Activated CD8-positive, alpha-beta memory T cell treated with anti-CD3 and anti-CD28 coated beads for 36 hours (primary cell): ENCODE data around the gene HPCAL4. TPM values are rescaled to one million over a fixed set of nuclear protein-coding genes. Genes with fewer than 3 reads are reported as not detected.

ENCODE experiments used
- CTCF ChIA-PET: fragments of 350-600 bp; sonication (Branson Sonifier 250); formaldehyde crosslinking; loops from one replicate; lab custom pipeline; 2021; ENCODE audit warnings: antibody characterized with exemption; lab: Charles Lee
- POLR2A ChIA-PET: fragments of 350-600 bp; sonication (Branson Sonifier 250); formaldehyde crosslinking; loops from one replicate; lab custom pipeline; 2021; ENCODE audit warnings: antibody characterized with exemption; lab: Charles Lee
- total RNA-seq, 2 experiments: library from RNA; stranded (reverse); gene quantifications; one replicate each; pipeline ENCODE4 v1.2.3, GENCODE V29; 2021

HPCAL4 gene
- total RNA-seq, 2 experiments from 2014 or later = 0.74 to 0.75 TPM

DNA sequence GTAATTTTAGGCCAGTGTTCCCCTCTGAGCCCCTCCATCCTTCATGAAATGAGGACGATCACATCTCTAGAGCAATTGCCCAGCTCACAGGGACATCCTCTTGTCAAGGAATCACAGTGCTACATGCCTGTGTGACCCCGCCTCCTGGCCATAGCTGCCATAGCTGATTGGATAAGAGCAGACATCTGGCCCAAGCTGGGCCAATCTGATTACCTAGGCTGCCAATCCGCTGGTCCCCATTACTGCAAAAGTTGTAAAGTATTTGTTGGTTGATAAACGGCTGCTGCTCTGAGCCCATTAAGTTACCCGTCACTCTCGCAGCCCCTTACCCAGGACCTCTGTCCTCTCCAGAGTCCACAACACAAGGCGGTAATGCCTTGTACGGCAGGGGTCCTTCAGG is 27.7 kb downstream of the HPCAL4 start:
- POLR2A ChIA-PET = no interaction called here
- CTCF ChIA-PET = no interaction called here

DNA sequence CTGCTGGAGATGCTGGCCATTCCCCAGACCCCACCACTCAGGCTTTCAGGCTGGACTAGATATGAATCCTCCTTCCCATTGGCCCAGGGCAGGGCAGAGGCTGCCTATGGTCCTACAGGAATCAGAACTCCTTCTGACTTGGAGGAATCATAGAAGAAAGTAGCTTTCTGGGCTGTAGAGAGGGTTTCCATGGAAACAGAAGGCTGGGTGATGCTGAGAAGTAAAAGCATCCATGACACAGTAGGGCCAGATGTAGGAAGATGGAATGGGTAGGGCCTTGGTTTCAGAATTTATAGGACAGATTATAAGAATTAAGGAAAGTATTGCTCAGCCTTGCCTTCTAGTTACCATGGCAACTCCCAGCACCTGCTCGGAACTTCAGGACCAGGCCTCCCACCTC is 28.4 kb downstream of the HPCAL4 start:
- ChIA-PET POLR2A (no interaction called here), CTCF (interaction anchor here (1.4 kb wide), 1 partner anchor 9 kb away, joined by 3 read pairs; no protein-coding TSS in a partner anchor)

DNA sequence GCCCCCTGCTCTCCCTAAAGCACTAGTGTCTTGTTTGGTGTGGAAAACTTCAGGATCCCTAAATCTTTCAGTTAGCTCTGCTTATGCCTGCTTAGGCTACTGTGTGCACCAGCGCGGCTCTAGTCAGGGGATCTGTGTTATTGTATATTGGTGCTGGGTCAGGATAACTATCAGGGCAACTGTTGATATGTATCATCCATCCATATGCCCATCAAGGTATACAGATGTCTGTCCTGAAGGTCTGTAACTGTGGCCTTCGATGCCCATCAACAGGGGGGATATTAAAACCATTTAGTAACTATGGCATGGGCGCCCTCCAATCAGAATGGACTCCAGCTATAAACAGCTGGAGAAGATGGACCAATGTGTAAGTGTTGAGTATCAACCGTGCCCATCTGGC is 31.7 kb downstream of the HPCAL4 start:
- ChIA-PET CTCF (interaction anchor here (1.1 to 8.2 kb wide), 5 partner anchors 10 to 53 kb away, joined by 3 to 85 read pairs (median 4); partner anchors contain the start of gene NT5C1A), POLR2A (no interaction called here)

DNA sequence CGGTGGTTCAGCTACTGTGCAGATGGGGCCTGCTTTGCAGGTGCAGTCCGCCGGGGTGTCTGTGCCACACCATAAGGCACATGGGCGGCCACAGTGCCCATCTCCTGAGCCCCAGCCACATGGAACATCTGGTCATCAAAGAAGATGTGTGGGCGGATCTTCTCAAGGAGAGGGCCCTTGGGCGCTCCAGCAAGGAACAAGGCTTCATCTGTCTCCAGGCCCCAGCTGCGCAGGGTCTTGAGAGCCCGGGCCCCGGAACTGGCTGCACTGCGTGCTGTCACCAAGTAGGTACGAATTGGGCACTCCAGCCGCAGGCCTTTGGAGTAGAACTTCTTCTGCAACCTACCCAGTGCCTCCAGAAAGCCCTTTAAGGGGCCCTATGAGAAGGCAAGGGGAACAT is 32.1 kb downstream of the HPCAL4 start:
- ChIA-PET CTCF (interaction anchor here (0.9 to 8.2 kb wide), 11 partner anchors 11 to 560 kb away, joined by 3 to 85 read pairs (median 7); partner anchors contain the start of genes HPCAL4 and NT5C1A), POLR2A (no interaction called here)

DNA sequence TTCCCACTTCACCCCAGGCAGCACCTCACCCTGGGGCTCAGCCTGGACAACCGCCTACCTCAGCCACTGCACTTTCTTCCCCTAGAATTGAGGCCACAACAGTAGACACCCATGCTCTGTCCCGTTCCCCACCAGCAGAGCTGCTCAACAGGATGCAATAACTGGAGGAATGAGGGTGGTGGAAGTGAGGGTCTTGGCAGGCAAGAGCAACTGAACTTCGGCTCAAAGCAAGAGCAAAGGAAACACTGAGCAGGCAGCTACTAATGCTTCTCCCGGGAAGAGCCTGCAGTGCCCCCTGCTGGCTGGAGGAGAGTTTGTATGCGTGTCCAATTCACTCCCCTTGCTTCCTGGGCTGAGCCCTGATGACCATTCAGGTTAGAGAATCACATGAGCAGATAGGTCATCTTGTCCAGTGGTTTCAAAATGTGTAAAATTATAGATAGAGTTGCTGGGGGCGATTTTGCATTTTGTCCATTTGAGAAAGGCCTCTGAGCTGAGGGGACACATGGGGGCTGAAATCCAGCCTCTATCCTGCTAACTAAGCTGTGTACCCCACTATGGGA is 33.2 kb downstream of the HPCAL4 start:
- ChIA-PET POLR2A (interaction anchor here (0.6 kb wide), 1 partner anchor 71 kb away, joined by 3 read pairs; no protein-coding TSS in a partner anchor), CTCF (interaction anchor here (0.9 to 8.2 kb wide), 21 partner anchors 10 to 585 kb away, joined by 3 to 85 read pairs (median 4); partner anchors contain the start of genes HPCAL4 and NT5C1A)

DNA sequence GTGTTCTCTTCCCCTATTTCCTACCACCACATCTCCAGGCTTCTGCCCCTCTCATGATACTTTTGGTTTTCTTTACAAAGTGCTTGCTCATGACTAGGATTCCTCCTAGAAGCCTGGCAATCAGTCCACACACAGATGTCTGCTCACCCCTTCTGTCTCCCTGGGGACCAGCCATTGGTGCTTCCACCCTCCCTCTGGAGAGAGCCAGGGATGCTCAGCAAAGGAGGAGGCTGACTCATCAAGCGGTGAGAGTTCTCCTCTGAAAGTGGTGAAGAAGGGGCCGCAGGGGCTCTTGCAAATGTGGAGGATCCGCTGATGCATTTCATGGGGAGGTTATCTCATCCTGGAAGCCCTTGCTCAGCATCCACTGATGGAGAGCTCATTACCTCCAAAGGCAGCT is 33.8 kb downstream of the HPCAL4 start:
- ChIA-PET CTCF (interaction anchor here (0.9 to 8.2 kb wide), 17 partner anchors 9 to 551 kb away, joined by 3 to 85 read pairs (median 5); partner anchors contain the start of genes HPCAL4 and NT5C1A), POLR2A (interaction anchor here (0.6 kb wide), 1 partner anchor 71 kb away, joined by 3 read pairs; no protein-coding TSS in a partner anchor)

DNA sequence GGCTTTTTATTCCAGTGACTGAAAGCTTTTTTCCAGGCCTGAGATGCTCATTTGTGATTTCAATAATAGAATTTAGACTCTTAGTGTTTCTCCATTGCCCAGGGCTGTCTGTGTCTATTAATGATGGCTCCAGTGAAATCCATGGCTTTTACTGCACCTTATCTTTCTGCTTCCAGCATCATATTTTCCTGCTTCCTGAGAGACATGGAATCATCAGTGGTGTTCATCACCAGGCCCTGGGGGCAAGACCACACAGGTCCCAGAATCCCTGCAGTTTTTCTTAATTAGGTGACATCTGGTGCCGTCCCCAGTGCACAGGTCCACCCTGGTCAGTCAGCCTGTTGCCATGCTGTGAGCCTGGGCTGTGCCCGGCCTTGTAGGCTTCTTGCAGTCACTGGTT is 34.8 kb downstream of the HPCAL4 start:
- POLR2A ChIA-PET = no interaction called here
- CTCF ChIA-PET = interaction anchor here (1.2 to 8.2 kb wide), 4 partner anchors 13 to 64 kb away, joined by 4 to 85 read pairs (median 10); partner anchors contain the start of gene NT5C1A

DNA sequence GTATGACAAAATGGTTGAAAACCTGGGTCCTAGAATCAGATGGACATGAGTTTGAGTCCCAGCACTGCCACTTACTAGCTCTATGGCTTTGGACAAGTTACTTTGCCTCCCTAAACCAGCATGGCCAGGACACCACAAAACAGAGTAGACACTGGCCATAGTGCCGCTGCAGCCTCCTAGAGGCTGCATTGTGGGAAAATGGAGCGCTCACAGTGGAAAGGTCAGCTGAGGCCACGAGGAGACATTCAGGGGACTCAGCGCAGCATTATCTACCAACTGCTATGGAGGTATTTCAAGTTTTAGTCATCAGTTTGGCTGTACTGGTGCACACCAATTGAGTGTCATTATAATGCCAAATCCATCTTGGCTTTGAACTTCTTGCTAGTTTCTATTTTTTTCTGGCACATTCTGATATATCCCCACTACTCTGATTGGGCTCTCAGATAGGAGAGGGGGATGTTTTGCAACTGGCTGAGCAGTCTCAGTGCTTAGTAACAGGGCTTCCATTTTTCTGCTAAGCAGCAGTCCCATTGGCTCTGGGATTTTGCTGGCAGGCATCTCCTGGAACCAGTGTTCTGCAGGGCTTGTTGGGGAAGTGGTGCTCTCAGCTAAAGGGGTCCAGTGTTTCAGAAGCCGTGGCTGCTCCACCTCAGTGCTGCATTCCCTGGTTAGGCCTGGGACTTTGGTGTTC is 35.5 kb downstream of the HPCAL4 start:
- ChIA-PET POLR2A (no interaction called here), CTCF (interaction anchor here (1.2 to 8.2 kb wide), 3 partner anchors 14 to 50 kb away, joined by 4 to 85 read pairs (median 4); partner anchors contain the start of gene NT5C1A)

DNA sequence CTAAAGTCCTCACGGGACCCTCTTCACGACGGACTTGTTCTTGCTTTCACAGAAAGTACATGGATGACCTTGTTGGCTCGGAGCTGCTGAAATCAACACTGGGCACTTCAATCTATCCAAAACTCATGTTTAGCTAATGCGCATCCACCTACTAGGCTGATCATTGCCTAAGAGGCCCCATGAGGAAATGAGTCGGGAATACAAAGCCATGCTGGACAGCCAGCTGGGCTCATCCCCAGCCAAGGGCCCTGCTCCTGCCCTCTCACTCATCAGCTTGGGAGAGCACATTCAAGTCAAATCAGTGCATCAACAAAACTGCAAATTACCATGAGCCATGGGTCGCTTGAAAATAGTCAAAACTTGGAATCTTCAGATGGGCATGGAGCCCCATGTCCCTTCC is 36.9 kb downstream of the HPCAL4 start:
- POLR2A ChIA-PET = no interaction called here

DNA sequence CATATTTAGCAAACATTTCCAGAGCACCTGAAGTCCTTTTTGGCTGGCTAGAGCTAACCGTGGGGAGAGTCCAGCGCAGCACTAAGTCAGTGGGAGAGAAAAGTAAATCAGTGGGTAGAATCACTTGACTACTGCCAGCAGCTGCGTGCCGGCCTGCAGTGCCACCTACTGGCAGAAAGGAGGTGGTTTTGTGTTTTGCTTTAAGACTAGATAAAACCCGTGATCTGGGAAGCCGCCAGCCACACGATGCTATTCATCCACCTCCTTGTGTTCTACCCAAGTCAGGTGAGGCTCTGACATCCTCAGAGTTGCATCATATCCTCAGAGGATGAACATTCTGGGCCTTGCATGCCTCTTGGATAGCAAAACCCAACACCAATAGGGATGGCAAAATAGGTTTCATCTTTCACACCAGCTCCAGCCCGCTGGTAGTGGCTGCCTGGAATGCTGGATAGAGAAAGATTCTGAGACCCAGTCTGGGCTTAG is 37.6 kb downstream of the HPCAL4 start:
- CTCF ChIA-PET = interaction anchor here (0.7 to 8.2 kb wide), 15 partner anchors 9 to 85 kb away, joined by 3 to 85 read pairs (median 4); partner anchors contain the start of genes HEYL, NT5C1A, PABPC4 and PPIE
- POLR2A ChIA-PET = no interaction called here

More for the DNA sequence above, 36.9 kb downstream of the HPCAL4 start:
- CTCF ChIA-PET = interaction anchor here (1.1 to 8.2 kb wide), 11 partner anchors 11 to 77 kb away, joined by 3 to 85 read pairs (median 5); partner anchors contain the start of genes HEYL, NT5C1A and PABPC4

DNA sequence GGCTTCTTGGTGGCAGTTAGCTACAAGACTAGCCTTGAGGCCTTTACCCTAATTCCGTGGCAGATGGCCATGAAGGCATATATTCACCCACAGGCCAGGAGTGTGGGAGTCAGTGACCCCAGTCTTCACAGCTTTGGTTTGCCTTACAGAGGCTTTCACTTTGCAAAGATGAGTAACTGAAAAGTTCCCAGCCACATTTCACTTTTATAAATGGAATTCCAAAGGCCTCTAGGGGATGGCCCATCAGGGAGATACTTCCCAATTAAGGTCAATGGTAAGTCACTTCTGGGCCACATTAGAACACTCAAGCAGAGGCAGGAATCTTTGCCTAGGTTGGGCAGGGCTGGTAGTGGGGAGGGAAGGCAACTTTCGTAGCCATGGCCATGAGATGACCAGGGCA is 38.7 kb downstream of the HPCAL4 start:
- CTCF ChIA-PET = interaction anchor here (0.9 to 3.2 kb wide), 5 partner anchors 8 to 48 kb away, joined by 3 to 24 read pairs (median 3); no protein-coding TSS in a partner anchor
- POLR2A ChIA-PET = interaction anchor here (0.6 kb wide), 1 partner anchor 17 kb away, joined by 10 read pairs; no protein-coding TSS in a partner anchor

DNA sequence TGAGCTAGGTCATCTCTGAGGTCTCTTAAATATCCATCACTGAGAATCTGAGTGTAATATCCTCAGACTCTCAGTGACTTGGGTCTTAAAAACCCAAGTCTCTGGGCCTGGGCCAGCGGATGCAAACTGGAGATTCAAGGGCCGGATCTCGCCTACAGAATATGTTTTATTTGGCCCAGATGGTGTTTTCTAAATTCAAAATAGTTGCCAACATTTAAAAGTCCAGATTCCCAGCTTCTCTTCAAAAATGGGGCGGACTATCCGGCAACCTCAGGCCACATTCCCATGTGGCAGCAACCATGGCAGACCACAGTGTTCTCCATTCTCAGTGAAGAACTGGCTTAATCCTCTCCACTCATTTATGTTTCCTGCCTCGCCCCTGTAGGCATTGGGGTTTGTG is 39.1 kb downstream of the HPCAL4 start:
- POLR2A ChIA-PET = interaction anchor here (0.6 kb wide), 1 partner anchor 18 kb away, joined by 10 read pairs; no protein-coding TSS in a partner anchor
- CTCF ChIA-PET = interaction anchor here (0.9 to 3.2 kb wide), 5 partner anchors 9 to 48 kb away, joined by 3 to 24 read pairs (median 3); no protein-coding TSS in a partner anchor

DNA sequence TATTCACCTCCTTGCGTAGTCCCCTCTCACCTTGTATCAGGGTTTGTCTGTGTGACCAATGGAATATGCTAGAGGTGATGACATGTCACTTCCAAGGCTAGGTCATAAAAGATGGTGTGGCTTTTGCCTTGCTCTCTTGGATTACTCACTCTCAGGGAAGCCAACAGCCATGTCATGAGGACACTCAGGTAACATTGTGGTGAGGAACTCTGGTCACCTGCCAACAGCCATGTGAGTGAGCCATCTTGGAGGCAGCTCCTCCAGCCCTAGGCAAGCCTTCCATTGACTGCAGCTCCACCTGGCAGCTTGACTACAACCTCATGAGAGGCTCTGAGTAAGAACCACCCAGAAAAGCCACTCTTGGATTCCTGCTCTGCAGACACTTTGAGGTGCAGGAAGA is 40.8 kb downstream of the HPCAL4 start:
- ChIA-PET POLR2A (no interaction called here), CTCF (no interaction called here)

DNA sequence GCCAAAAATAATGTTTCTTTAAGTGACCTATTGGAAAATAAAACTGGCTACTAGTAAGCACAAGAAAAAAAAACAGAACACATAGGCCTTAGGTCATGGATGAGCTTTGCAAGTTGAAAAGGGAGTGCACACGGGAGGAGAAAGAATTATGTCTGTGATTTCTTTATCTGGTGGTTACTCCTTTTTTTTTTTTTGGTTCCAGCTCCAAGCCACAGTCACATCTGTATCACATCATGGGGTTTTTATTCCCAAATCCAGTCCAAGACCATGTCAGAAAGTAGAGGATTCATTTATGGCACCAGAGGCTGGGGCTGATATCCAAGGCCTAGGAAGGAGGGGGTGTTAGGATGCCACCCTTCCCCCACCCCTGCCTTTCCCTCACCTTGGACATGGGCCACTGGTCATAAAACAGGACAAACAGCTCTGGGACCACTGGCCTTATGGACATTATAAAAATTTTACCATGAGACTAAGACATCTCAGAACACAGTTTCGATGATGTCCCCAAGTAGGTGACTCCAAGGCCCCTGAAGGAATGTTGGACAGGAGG is 41.5 kb downstream of the HPCAL4 start:
- POLR2A ChIA-PET = no interaction called here
- CTCF ChIA-PET = no interaction called here

DNA sequence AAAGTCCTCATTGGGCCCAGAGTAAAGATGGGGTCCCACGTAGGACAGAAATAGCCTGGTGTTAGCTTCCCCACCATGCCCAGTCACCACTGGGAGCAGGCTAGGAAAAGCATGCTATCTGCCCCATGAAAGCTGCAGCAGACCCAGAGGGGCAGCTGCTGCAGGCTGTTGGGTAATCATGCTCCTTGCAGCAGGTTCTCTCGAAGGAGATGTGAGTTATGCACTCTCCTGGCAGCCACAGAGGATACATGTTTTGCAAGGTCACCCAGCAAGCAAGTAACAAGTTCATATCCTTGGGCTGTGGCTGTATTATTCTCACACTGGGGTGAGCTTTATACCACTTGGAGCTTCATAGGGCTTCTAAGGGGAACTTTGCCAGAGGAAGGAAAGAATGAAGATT is 42.7 kb downstream of the HPCAL4 start:
- POLR2A ChIA-PET = no interaction called here

DNA sequence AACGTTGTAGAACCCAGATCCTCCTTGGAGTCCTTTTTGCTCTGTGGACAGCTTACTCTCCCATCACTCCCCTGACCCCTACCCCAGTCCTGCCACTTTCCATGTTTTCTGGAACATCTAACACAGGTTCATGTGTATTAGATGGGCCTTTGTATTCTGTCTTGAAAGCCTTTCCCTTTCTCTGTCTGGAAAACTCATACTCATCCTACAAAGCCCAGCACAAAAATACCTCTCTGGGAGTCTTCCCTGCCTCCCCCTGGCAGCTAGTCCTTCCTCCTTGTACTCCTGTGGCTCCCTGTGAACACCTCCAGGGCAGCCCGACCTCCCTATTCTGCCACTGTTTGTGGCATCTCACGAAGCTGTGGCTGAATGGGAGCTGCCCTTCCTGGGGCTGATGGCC is 44.0 kb downstream of the HPCAL4 start:
- ChIA-PET CTCF (interaction anchor here (1.0 to 2.4 kb wide), 5 partner anchors 11 to 73 kb away, joined by 3 to 18 read pairs (median 5); no protein-coding TSS in a partner anchor), POLR2A (no interaction called here)

More for the DNA sequence above, 42.7 kb downstream of the HPCAL4 start:
- CTCF ChIA-PET = interaction anchor here (0.6 to 2.4 kb wide), 5 partner anchors 10 to 151 kb away, joined by 3 to 18 read pairs (median 5); no protein-coding TSS in a partner anchor

DNA sequence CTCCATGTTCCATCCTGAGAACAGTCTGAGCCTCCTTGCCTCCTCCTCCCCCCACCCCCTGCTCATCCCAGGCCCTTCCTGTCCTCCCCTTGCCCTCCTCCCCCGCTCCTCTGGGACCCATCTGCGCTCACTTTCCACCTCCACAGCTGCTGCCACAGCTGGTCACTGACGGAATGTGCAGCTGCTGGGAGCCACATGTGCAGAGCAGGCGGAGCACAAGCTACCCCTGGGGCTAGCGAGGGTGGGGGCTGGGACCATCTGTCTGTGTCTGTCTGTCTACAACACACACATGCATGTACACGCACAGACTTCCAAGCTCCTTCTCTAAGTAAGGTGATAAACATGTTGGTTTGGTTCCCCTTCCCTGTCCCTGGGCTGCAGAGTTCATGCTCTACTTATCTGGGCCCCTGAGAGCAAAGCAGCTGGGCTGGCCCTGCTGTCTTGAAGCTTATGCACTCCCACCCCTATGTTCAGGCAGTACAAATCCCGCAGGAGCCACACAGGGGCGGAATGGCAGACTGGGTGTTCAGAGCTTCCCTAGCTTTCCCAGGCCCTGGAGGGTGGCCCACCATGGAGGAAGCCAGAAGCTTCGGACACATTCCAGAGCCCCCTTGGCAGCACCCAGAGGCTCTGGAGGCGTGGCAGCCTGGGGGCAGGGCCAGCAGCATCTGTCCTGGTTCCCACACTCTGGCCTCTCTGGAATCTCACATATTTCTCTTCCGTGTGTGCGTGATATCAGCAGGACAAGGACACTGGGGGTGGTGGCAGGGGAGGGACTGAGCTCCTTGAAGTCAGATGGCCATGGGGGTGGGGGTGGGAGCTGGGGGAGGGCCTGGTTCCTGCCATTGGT is 44.8 kb downstream of the HPCAL4 start:
- ChIA-PET POLR2A (no interaction called here), CTCF (interaction anchor here (1.0 to 2.4 kb wide), 2 partner anchors 19 to 40 kb away, joined by 4 to 18 read pairs; no protein-coding TSS in a partner anchor)
